ENCODE measurements around the gene CCBE1. TPM values are rescaled to one million over a fixed set of nuclear protein-coding genes. Genes with fewer than 3 reads are reported as not detected.

CCBE1 gene
- total RNA-seq, 1 donor, result 35.3 TPM

DNA sequence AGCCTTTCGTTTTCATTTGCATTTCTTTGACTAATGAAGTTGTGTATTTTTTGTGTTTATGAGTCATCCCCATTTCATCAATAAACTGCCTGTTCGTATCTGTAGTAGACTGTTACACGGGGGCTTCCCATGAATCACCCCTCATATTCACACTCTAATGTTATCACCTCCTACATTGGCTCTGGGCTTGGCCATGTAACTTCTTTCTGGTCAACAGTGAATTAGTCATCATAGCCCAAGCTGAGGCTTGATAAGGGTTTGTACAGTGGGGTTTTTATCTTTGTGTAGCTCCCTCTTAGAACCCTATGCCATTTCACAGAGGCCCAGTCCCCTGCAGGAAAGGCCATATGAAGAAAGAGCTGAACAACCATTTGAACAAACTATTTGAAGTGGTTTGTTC is 151.0 kb downstream of the CCBE1 start:
- DNase-seq (ENCODE audit: low read depth), result peak; percentile 84
- H3K4me3 ChIP-seq (ENCODE audit: low read depth, low read length), result no peak overlapping the region
- TF ChIP-seq, protein P1, sequence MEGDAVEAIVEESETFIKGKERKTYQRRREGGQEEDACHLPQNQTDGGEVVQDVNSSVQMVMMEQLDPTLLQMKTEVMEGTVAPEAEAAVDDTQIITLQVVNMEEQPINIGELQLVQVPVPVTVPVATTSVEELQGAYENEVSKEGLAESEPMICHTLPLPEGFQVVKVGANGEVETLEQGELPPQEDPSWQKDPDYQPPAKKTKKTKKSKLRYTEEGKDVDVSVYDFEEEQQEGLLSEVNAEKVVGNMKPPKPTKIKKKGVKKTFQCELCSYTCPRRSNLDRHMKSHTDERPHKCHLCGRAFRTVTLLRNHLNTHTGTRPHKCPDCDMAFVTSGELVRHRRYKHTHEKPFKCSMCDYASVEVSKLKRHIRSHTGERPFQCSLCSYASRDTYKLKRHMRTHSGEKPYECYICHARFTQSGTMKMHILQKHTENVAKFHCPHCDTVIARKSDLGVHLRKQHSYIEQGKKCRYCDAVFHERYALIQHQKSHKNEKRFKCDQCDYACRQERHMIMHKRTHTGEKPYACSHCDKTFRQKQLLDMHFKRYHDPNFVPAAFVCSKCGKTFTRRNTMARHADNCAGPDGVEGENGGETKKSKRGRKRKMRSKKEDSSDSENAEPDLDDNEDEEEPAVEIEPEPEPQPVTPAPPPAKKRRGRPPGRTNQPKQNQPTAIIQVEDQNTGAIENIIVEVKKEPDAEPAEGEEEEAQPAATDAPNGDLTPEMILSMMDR (IDR thresholded peaks at IDR 0.05; ENCODE audit: insufficient read depth, low read length), result no peak

DNA sequence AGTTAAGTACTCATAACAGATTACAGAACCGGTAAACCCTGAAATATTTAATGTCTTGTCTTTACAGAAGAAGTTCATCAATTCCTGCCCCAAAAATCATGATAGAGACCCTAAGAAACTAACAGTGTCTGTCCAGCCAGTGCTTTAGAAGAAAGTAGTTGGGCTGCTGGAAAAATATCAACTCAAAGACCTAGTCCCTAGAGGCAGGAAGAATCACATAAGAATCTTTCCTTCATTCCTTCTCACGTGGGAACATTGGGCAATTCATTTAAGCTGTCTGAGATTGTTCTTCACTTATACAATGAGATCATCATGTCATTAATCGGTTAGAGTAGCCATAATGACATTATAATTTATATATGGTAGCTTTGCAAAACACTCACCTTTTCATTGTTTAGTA is 156.4 kb downstream of the CCBE1 start:
- peak; percentile 62 for DNase-seq (ENCODE audit: low read depth)
- H3K4me3 ChIP-seq (ENCODE audit: low read depth, low read length), result no peak overlapping the region
- TF ChIP-seq, protein P1 (IDR thresholded peaks at IDR 0.05; ENCODE audit: insufficient read depth, low read length), result no peak

DNA sequence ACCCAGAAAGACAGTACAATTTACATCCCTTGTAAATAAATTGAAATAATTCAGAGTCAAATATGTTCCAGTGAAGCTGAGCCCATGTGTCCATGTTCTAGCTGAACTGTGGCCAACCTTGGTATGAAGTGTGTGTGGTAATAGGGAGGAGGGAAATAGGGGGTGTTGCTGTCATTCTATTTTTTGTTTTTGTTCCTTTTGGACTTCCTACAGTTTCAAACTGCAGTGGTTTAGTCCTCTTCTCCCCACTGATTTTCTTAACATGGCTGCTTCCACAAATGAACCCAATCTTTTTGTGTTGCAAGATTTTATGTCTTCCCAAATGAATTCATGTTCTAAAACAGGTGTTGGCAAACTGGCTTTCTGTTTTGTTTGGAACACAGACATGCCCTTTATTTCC is 156.9 kb downstream of the CCBE1 start:
- TF ChIP-seq, protein P1 (IDR thresholded peaks at IDR 0.05; ENCODE audit: insufficient read depth, low read length), result no peak
- no peak overlapping the region for H3K4me3 ChIP-seq (ENCODE audit: low read depth, low read length)
- DNase-seq (ENCODE audit: low read depth), result no peak

DNA sequence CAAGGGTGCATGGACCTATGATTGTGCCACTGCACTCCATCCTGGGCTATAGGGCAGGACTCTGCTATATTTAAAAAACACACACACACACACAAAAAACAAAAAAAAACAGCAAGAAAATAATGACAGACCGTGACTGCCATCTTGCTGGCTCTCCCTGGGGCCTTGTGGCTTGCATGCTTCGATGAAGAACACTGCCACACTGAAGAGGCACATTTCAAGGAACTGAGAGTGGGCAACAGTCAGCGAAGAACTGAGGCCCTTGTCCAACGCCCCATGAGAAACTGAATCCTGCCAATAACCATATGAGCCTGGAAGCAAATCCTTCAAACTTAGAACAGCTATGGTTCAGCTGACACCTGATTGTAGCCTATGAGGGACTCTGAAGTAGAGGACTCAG is 158.1 kb downstream of the CCBE1 start:
- H3K4me3 ChIP-seq (ENCODE audit: low read depth, low read length), result no peak overlapping the region

DNA sequence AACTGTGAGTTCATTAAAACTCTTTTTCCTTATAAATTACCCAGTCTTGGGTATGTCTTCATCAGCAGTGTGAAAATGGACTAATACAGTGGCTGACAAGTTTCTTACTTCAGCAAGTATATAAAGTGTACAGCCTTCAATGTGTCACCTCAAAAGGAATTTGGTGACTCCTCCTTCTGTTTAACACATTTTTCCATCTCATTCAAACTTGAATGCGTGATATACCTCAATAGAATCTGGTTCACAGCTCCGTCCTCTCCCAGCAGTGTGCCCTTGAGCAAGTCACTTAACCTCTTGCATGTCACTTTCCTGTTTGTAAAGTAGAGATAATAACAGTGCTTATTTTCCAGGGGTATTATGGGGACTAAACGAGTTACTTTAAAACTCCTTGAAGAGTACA is 159.6 kb downstream of the CCBE1 start:
- no peak overlapping the region for H3K4me3 ChIP-seq (ENCODE audit: low read depth, low read length)
- TF ChIP-seq, protein P1 (IDR thresholded peaks at IDR 0.05; ENCODE audit: insufficient read depth, low read length), result no peak
- no peak for DNase-seq (ENCODE audit: low read depth)

More for the DNA sequence above, 158.1 kb downstream of the CCBE1 start:
- DNase-seq (ENCODE audit: low read depth), result no peak
- TF ChIP-seq, protein P1 (IDR thresholded peaks at IDR 0.05; ENCODE audit: insufficient read depth, low read length), result no peak

DNA sequence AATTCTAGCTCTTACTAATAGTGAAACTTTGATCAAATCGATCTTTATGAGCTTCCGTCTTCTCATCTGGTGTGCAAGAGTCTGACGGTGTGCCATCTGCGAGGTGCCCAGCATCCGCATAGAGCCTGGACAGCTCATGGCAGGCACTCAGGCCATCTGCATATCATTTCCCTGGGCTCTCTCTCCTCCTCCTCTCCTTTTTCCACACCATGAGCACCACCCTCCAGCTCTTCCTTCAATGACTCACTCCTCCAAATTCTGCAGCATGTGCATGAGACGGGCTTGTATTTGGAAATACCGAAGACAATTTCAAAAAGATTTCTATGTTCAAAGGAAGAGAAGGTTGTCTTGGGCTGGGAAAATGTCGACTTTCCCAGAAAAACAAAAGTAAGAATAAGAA is 161.1 kb downstream of the CCBE1 start:
- DNase-seq (ENCODE audit: low read depth), result no peak
- H3K4me3 ChIP-seq (ENCODE audit: low read depth, low read length), result no peak overlapping the region
- TF ChIP-seq, protein P1 (IDR thresholded peaks at IDR 0.05; ENCODE audit: insufficient read depth, low read length), result no peak

DNA sequence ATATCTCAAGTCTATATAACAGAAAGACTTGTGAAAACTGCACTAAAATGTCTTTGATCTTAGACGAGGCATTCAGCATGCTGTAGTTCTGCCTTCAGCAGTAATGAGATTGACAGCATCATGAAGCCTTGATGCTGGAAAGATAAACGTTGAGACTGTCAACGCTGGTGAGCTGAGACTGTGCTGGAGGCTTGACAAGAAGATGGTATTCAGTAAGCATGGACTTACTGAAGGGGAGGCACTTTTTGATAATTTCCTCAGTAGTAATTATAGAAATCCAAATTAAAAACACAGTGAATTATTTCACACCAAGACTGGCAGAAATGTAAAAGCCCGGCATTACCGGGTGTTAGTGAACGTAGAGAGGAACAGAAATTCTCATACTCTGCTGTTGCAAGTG is 162.2 kb downstream of the CCBE1 start:
- no peak overlapping the region for H3K4me3 ChIP-seq (ENCODE audit: low read depth, low read length)
- no peak for DNase-seq (ENCODE audit: low read depth)
- TF ChIP-seq, protein P1 (IDR thresholded peaks at IDR 0.05; ENCODE audit: insufficient read depth, low read length), result no peak

Measured in fibroblast of the aortic adventitia (primary cell).